Measurements from ENCODE around the gene SLC38A11.

GRCh38 chr2:164846276-164846675 lies 109.0 kb downstream of the SLC38A11 start:
- TF ChIP-seq CTCF (IDR thresholded peaks at IDR 0.05) (no peak), POLR2A (IDR thresholded peaks at IDR 0.05) (no peak)
